Measurements from ENCODE around the gene CELF4.

CELF4 gene

DNA sequence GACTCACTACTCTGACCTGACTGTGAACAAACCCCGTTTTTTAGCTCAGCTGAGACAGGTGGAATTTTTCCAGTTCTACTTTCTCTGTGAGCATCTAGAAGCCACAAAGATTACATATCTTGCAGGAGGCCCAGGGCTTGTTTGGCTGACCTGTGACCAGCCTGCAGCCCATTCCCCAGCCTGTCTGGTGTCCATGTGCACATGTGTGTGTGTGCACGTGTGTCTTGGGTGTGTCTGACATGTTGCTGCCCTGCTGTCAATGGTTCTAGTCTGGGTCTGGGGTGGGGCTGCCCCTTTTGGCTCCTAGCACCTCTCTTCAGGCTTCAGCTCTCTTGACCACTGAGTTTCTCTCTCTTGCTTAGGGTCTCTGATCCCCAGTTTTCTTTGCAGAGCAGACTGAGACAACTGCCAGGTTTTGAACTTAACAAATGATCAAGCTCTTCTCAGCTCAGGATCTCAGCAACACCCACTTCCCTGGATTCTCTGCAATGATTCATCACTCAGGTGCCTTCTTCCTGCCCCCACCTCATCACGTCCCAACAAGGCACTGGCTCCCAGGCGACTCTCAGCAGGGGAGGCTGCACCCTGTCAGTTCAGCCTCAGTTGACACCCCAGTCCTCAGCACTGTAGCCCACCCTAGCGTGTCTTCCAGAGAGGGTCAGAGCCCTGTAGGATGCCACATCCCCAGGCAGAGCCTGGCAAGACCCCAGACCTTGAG lies 130.3 kb downstream of the CELF4 start:
- FAIRE-seq, result no peak

GRCh38 chr18:37434161-37434860 lies 131.3 kb downstream of the CELF4 start:
- FAIRE-seq, result no peak

DNA sequence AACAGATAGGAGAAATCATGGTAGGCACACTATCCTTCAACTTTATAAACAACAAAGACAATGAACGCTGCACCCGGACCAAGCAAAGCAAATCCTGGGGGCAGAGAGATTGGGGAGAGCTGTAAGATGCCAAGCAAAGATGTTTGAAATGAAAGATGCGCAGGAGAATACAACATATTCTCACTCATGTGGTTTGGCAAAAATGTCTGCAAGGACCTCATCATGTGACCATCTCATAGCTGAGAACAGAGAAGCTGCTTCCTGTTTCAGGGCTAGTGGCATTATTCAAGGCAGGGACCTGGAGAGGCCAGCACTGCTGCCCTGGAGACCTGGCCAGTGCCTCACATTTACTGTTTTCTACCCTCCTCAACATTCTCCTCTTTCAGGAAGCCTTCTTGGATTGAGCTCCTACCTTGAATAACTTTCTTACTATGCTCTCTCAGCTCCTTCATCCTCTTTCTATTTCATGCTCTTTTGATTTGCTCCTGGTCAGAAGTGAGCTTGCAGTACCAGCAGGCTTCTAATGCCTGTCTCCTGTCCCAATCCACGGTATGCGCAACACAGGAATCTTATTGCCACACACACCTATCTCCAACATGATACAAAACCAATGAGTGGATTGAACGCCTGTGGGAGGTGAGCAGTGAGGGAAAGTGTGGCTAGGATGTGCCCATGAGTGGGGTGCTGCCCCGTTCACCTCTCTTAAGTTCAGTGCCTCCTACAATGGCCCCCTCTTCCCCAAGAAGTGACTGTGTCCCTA lies 133.0 kb downstream of the CELF4 start:
- FAIRE-seq, result no peak

- no peak for FAIRE-seq
Observed at GRCh38 chr18:37430357-37431076, 135.1 kb downstream of the CELF4 start.

DNA sequence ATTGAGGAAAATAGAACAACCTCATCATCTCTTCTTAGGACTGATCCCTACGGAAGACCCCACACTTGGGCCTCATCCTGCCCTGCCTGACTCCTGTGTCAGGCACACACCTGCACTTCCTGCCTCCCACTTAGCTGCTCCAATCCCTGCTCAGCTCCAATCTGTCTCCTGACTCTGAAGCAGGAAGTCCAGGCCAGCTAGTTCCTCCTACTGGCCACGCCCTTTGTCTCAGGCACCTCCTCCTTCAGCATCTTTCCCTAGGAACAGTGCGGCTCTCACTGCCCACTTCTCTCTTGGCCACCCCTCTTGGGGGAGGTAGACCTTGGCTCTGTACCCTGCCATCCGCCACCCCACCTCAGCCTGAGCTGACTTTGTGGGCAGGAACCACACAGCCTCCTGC lies 135.8 kb downstream of the CELF4 start:
- no peak for FAIRE-seq

GRCh38 chr18:37428288-37428974 lies 137.2 kb downstream of the CELF4 start:
- FAIRE-seq, result no peak

DNA sequence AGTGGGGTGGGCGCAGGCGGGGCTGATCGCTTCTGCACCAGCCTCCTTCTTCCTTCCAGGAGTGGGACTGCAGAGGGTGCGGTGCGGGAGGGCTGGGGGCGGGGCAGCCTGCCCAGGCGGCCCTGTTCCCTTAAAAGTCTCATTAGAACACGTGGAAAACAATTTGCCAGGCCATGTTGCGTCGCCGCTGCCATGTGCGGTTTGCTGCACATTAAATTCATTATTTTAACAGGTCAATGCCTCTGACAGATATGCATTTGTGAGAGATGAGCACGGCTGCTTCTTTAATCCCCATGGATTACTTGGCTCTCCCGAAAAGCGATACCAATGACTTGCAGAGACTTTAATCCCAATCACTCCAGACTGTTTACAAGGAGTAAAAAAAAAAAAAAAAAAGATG lies 139.0 kb downstream of the CELF4 start:
- no peak for FAIRE-seq

DNA sequence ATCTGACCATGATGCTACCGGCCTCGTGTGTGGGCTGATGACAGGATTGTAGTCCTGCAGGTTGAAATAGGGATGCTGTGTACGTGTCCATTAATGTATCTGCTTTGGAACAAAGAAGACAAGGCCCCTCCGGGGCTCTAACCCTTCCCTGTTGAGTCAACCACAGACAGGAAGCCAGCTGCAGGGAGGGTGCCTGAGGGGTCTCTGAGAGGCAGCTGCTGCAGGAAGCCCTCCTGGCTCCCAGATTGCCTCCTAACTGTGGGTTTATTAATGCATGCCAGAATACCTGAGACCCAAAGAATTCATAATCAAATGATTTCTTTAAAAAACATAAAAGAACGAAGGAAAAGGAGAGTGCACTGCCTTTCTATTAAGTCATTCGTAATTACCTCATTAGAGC lies 140.4 kb downstream of the CELF4 start:
- FAIRE-seq, result no peak

DNA sequence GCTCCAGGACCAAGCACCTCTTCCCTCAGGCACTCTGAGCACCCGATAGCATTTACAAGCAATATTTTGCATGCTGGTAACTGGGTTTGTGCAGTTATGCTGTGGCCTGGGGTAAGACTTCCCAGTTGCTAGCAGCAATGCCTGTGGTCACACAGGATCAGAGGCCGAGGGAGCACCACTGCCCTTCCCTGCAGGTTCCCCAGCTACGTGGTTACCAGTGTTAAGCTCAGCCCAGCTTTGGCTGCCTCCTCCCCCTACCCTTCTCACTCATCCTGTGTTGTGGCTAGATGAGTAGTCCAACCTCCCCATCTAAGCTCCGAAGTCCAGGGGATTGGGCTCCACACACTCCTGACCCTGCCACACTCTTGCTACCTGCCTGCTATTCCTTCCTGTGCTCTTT lies 141.1 kb downstream of the CELF4 start:
- no peak for FAIRE-seq

- FAIRE-seq, result no peak
Observed at GRCh38 chr18:37422596-37422995, 143.0 kb downstream of the CELF4 start.

DNA sequence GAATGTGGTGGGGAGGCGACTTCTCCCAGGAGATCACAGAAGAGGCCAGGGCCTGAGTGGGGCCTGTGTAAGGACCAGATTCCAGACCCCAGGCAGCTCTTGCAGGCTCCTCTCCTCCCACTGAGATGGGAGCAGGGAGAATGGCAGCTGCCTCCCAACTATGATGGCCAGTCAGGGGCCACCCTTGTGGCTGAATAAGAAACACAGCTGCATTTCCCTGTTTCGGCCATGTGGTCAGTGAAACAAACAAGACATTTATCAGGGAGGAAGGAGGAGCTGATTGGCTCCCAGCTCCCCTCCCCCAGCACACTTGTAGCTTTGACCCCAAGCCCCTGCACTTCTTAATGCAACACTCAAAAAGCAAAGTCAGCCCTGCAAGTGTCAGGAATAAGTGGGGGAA lies 143.5 kb downstream of the CELF4 start:
- FAIRE-seq, result no peak

DNA sequence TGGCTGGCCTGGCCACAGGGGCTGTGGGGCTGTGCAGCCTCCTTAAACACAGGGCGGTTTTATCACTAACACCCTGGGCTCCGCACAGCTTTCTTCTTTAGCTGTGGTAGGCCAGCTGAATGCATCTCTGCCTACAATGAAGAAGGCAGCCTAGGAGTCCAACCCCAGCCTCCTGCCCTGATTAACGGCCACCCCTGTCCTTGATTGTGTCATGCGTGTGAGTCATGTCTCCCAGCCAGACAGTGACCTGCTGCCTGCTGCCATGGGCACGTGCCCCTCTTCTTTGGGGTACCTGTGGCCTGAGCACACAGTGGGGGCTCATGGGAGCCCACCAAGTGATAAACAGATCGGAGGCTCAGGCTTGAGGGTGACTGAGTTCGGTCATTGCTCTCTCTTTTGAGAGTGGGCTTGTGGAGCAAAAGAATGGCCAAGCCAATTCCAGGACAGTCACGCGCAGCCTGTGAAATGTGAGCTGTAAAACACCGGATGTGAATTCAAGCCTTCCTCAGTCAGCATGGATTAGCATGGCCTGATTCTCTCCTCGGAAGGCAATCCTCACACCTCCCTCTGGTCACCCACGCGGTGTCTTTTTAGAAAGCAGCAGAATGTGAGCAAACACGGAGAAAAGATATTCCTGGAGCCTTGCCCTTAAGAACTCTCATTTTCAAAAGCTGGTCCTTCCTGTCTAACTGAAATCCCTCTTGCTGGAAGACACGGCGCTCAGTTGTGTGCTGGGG lies 144.1 kb downstream of the CELF4 start:
- no peak for FAIRE-seq

DNA sequence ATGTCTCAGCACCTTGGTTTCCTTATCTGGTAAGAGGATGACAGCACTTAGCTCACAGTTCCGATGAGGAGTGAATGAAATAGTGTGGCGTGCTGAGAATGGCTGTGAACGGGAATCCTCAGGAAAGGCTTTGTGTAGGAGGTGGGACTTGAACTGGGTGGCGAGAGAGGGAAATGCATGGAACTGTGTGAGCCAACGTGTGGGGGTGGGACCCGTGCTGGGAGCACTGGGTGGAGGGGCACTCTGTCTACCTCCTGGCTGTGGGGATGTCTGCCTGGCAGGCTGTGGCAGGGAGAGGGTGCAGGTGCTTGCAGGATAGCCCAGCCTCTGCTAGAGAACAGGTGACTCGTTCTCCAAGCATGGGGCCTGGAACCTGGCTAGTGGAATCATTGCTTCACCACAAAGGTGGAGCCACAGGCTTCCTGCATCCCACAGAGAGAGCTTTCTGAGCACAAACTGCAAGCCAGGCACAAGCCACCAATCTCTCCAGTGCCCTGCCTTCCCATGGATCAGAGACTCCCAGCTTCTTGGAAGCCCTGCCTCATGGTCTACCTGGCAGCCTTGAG lies 145.2 kb downstream of the CELF4 start:
- FAIRE-seq, result no peak

GRCh38 chr18:37419866-37420265 lies 145.7 kb downstream of the CELF4 start:
- no peak for FAIRE-seq

DNA sequence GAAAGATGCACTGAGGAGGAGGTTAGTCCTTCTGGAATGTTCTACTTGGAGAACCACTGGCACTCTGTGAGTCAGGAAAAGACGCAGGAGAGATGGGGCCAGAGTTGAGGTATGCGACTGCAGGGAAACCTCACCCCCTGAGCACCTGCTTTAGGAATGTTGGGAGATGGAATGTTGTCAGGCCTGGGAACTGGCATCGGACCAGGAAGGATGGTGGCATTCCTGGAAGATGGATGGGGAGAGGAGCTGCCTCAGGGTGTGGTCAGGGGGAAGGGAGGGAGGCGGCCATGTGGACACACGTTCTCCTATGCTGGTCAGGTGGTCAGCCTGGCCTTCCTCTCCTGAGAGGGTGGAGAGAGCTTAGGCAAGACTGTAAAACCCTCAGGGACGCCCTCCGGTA lies 146.3 kb downstream of the CELF4 start:
- FAIRE-seq, result no peak

DNA sequence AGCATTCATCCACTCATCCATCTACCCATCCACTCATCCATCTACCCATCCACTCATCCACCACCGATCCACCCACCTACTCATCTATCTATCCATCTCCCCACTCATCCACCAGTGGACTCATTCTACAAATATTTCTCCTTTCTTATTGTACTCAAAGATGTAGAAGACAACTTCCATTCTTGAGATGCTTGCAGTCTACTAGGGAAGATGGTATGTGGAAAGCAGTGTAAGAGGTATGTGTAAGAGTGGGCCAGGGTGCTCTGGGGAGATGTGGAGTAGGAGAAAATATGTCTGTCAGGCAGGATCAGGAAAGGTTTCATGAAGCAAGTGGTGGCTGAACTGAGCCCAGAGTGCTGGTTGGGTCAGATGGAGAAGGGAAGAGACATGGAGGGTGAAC lies 150.8 kb downstream of the CELF4 start:
- no peak for FAIRE-seq

GRCh38 chr18:37412829-37413228 lies 152.8 kb downstream of the CELF4 start:
- no peak for FAIRE-seq

DNA sequence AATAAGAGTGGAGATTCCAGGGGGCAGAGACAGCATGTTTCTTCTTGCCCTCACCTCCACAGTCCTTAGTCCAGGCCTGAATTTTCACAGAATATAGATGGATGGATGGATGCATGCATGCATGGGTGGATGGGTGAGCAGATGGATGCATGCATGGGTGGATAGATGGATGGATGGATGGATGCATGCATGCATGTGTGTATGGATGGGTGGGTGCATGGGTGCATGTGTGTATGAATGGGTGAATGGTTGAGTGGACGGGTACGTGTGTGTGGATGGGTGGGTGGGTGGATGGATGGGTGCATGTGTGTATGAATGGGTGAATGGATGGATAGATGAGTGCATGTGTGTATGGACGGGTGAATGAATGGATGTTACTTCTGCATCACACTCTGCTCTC lies 153.3 kb downstream of the CELF4 start:
- FAIRE-seq, result no peak

DNA sequence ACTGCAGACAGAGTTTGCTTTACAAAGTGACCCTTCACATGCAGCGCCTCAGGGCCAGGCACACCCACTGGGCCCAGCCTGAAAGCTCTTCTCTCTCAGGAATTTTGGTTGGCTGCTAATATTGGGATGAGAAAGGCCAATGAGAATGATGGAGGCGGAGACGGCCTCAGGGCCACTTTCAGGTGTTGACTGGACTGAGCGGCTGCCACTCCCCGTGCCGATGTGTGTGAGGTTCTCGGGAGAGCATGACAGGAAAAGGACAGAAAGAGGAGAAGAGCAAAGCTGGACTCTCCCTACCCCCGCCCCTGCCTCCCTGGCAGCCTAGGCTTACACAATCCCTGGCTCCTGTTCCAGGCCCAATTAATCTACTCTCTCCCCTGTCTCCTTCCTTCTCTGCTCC lies 155.7 kb downstream of the CELF4 start:
- no peak for FAIRE-seq

- FAIRE-seq, result no peak
Observed at GRCh38 chr18:37408676-37409265, 156.8 kb downstream of the CELF4 start.

GRCh38 chr18:37407571-37407970 lies 158.0 kb downstream of the CELF4 start:
- no peak for FAIRE-seq

Data from A204.1 (cell line).